HG03342 (cell line): Measurements from ENCODE around the gene USP49.

Experiments
- ATAC-seq: cut with Tn5 transposase; IDR thresholded peaks from one replicate; pipeline ENCODE4 v1.9.1; 2021; ENCODE audit warnings: mild to moderate bottlenecking, moderate library complexity; ENCODE audit not compliant: unreplicated experiment

The USP49 gene

DNA sequence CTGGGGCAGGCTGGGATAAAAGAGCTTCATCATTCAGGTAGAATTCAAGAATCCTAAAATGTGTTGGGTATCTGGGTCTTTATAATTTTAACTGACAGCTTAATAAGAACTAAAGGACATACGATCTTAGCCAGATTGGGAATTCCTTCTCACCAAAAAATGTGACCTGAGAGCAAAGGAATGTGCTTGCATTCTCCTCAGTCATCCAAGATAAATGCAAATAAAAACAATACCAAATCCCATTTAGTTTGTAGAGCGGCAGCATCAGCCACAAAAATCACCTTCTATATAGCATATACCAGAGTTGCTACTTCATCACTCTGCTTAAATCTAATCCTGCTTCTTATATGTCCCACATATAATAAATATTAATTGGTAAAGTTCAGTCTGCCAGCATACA is 16.9 kb downstream of the USP49 start:
- no peak for ATAC-seq

- no peak for ATAC-seq
Observed at GRCh38 chr6:41877051-41877680, 18.0 kb downstream of the USP49 start.

DNA sequence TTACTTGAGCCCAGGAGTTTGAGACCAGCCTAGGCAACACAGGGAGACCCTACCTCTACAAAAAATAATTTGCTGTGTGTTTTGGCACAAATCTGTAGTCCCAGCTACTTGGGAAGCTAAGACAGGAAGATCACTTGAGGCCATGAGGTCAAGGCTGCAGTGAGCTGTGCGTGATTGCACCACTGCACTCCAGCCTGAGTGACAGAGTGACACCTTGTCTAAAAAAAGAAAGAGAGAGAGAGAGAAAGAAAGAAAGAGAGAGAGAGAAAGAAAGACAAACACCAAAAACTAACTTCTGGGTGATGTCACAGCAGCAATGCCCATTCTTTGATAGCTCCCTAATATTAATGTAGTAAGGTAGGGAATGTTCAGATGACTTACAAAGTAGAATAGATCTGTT is 20.4 kb downstream of the USP49 start:
- no peak for ATAC-seq

DNA sequence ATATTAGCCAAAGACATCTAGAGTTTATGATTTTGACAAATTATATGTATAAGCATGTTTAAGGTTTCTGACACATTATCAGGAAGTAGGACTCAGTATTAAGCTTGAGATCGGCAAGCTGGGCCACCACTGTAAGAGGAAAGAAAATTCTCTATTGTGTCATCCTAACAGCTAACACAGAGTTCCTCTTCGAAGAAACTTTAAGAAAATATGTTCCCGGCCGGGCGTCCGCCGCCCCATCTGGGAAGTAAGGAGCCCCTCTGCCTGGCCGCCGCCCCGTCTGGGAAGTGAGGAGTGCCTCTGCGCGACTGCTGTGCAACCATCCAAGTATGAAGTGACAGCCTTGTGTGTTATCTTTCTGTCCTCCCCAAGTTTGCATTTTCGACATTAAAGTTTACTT is 23.0 kb downstream of the USP49 start:
- ATAC-seq = no peak

DNA sequence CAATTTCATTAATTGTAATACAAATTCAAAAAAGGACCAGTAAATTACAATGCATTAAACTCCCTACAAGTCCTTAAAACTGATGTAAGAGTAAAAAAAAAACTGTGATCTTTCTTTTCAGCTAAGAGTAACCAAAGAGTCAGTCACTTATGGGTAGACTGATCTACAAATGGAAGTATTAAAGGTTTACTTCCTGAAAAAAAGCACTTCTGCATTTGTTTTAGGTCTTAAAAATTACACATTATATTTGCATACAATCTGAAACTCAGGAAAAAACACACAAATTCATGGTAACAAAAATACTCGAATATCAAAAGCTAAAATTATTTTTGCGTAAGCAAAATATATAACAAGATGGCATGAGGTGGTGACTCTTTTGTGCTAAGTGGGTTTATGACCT is 23.5 kb downstream of the USP49 start:
- ATAC-seq = no peak

DNA sequence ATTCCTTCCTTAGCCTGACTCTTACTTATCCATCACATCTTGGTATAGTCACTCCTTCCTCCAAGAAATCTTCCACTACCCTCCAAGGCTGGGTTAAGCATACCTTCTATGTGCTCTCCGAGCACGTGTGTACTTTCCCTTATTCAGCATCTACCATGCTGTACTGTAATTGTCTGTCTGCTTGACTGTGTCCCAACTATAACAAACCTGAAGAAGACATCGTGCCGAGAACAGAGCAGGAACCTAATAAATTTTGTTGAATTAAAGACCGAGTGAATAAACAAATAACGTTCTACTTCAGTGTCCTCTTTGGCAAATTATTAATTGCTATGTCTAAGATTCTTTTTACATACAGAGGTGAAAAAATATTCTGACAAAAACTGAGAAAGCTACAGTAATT is 35.8 kb downstream of the USP49 start:
- ATAC-seq = no peak

GRCh38 chr6:41858703-41859102 is 36.5 kb downstream of the USP49 start:
- no peak for ATAC-seq

GRCh38 chr6:41850861-41851260 is 44.3 kb downstream of the USP49 start:
- no peak for ATAC-seq

- no peak for ATAC-seq
Observed at GRCh38 chr6:41846666-41847237, 48.4 kb downstream of the USP49 start.

DNA sequence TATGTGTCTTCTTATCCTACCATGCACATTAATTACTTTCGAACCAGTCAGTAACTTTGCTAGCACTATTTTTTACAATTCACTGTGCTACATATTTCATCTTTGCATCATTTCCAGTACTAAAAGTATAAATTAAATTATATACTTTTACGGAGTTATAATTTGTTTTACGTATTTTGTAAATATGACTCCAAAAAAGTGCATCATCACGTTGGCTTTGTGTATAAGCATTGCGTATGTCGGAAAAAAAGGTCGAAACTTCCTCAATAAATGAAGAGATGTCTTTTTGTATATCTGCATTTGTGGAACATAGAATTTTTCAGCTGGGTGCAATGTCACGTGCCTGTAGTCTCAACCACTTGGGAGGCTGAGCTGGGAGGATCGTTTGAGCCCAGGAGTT is 52.0 kb downstream of the USP49 start:
- no peak for ATAC-seq

GRCh38 chr6:41840326-41840725 is 54.8 kb downstream of the USP49 start:
- ATAC-seq = no peak

GRCh38 chr6:41836660-41837052 is 58.5 kb downstream of the USP49 start:
- ATAC-seq = no peak

DNA sequence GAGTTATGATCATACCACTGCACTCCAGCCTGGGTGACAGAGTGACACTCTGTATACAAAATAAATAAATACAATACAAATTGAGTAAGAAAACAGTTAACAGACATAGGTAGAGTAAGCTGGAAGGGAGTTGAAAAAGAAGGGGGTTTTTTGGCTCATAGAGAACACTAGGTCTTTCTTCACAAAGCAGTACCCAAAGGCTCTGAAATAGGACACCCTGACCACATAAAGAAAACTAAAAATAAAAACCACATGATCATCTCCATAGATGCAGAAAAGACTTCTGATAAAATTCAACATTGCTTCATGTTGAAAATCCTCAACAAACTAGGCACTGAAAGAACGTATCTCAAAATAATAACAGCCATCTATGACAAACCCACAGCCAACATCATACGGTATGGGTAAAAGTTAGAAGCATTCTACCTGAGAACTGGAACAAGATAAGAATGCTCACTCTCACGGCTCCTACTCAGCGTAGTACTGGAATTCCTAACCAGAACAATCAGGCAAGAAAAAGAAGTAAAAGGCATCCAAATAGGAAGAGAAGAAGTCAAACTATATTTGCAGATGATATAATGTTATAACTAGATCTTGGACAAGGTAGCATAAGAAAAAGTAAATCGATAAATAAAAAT is 59.0 kb downstream of the USP49 start:
- no peak for ATAC-seq

- ATAC-seq = no peak
Observed at GRCh38 chr6:41832263-41832662, 62.9 kb downstream of the USP49 start.

DNA sequence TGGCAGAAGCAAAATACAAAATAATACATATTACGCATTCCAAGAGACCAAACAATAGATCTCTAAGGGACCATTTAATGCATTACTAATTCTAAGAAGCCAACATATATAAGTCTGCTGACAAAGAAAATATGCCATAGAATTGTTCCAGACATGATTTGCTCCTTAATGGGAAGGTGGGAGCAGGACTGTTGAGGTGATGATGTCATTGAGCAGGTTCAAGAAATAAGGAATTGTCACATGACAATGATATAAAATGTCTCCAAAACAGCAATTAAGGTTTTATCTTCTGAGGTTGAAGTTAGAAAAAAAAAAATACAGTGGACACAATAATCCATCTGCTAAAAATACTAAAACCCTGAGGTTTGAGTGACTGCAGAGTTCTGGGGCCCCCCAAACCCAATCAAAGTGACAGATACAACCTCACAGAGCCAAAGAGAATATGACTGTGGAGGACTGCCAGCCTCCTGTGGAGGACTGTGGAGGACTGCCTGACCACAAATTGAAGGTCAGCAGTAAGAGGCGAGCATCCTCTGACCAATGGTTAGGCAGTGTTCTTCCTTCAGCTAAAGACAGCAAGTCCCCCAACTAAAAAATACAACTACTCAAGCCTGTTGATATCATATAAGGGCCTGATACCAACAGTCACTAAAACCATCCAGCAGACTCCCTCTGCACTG is 68.7 kb downstream of the USP49 start:
- no peak for ATAC-seq

GRCh38 chr6:41824571-41825569 is 70.3 kb downstream of the USP49 start:
- ATAC-seq = no peak

DNA sequence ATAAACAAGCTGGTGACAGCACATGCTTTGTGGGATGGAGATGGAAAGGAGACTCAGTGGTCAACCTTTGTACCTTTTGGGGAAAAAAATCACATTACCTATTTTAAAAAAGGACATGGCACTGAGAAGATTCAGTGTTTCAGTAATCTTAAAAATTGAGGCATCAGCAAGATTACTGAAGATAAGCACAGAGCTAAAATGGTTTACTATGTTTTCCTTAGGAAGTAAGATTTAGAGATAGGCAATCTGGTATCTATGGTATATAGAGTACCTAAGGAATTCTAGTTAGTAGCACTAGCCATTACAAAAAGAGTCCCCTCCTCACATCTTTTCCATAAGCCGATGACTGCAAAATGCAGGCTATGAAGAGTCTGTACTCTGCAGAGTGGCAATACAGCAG is 72.0 kb downstream of the USP49 start:
- no peak for ATAC-seq

GRCh38 chr6:41822021-41822420 is 73.2 kb downstream of the USP49 start:
- no peak for ATAC-seq

- no peak for ATAC-seq
Observed at GRCh38 chr6:41821266-41821665, 73.9 kb downstream of the USP49 start.

GRCh38 chr6:41818271-41819054 is 76.7 kb downstream of the USP49 start:
- ATAC-seq = no peak
